OCI-M2 (cell line): Measurements from ENCODE around the gene GFY.

Experiments
- DNase-seq: peaks from one replicate; lab custom pipeline; 2025; ENCODE audit not compliant: unreplicated experiment; lab: John Stamatoyannopoulos, UW

Gene GFY

GRCh38 chr19:49407482-49408015 lies 17.6 kb upstream of the GFY start:
- DNase-seq = no peak

GRCh38 chr19:49408816-49409440 lies 16.3 kb upstream of the GFY start:
- no peak for DNase-seq

- DNase-seq = no peak
Observed at GRCh38 chr19:49409441-49410029, 15.7 kb upstream of the GFY start.

GRCh38 chr19:49411681-49412326 lies 13.4 kb upstream of the GFY start:
- no peak for DNase-seq

- no peak for DNase-seq
Observed at GRCh38 chr19:49413348-49413747, 11.8 kb upstream of the GFY start.

GRCh38 chr19:49414256-49414655 lies 10.9 kb upstream of the GFY start:
- DNase-seq = no peak

- DNase-seq = no peak
Observed at GRCh38 chr19:49415102-49415809, 9.9 kb upstream of the GFY start.

- DNase-seq = no peak
Observed at GRCh38 chr19:49415810-49416200, 9.4 kb upstream of the GFY start.

- no peak for DNase-seq
Observed at GRCh38 chr19:49417088-49417487, 8.1 kb upstream of the GFY start.

- DNase-seq = no peak
Observed at GRCh38 chr19:49418511-49418910, 6.7 kb upstream of the GFY start.

- DNase-seq = no peak
Observed at GRCh38 chr19:49419173-49419572, 6.0 kb upstream of the GFY start.

- DNase-seq = no peak
Observed at GRCh38 chr19:49420227-49420626, 5.0 kb upstream of the GFY start.

GRCh38 chr19:49421039-49421877 lies 3.9 kb upstream of the GFY start:
- no peak for DNase-seq

- DNase-seq = no peak
Observed at GRCh38 chr19:49421878-49422202, 3.3 kb upstream of the GFY start.

GRCh38 chr19:49422407-49423070 lies 2.6 kb upstream of the GFY start:
- no peak for DNase-seq

- DNase-seq = no peak
Observed at GRCh38 chr19:49423071-49423984, 1.9 kb upstream of the GFY start, which contains the start of gene PTH2. Gene PTH2, minus strand, starts transcription at chr19:49423441. Its CDS starts 102 bp downstream, at chr19:49423339.

- no peak for DNase-seq
Observed at GRCh38 chr19:49423985-49424303, 1.2 kb upstream of the GFY start.

- no peak for DNase-seq
Observed at GRCh38 chr19:49425922-49426592, 869 bp downstream of the GFY start.

GRCh38 chr19:49427339-49427738 lies 2.2 kb downstream of the GFY start:
- no peak for DNase-seq
